Activated T-cell treated with anti-CD3 and anti-CD28 coated beads, Interleukin-2, amount 50 U/mL, for 72 hours (primary cell): Measurements from ENCODE around the gene CDH4. TPM values are rescaled to one million over a fixed set of nuclear protein-coding genes. Genes with fewer than 3 reads are reported as not detected.

Experiments used
- ATAC-seq, 2 donors: fragments of 150-1000 bp; cut with Tn5 transposase; replicated peaks in 1 of 2; 2 replicates each; pipeline ENCODE4 v1.10.0; 2021; ENCODE audit warnings: moderate library complexity in 2 of 2, mild to moderate bottlenecking in 1 of 2
- DNase-seq, 2 donors: peaks; one replicate each; pipeline ENCODE4 v3.0.0; 2021 to 2022; ENCODE audit warnings: mixed read lengths in 1 of 2
- H3K27ac Mint-ChIP-seq: one replicate; pipeline ENCODE4 v1.8.0; 2022; ENCODE audit warnings: mild to moderate bottlenecking, moderate library complexity, mixed read lengths
- H3K27me3 Mint-ChIP-seq: one replicate; pipeline ENCODE4 v1.8.0; 2022; ENCODE audit warnings: low read depth, mixed read lengths
- H3K36me3 Mint-ChIP-seq, 2 donors: one replicate each; pipeline ENCODE4 v1.8.0; 2022; ENCODE audit warnings: mixed read lengths in 2 of 2, mild to moderate bottlenecking in 1 of 2; ENCODE audit not compliant: insufficient read depth in 2 of 2
- H3K4me1 Mint-ChIP-seq: one replicate; pipeline ENCODE4 v1.8.0; 2022; ENCODE audit warnings: low read depth, mixed read lengths
- H3K4me3 Mint-ChIP-seq, 2 donors: one replicate each; pipeline ENCODE4 v1.8.0; 2022; ENCODE audit warnings: mild to moderate bottlenecking in 2 of 2, mixed read lengths in 2 of 2, moderate library complexity in 2 of 2
- H3K9me3 Mint-ChIP-seq, 2 donors: one replicate each; pipeline ENCODE4 v1.8.0; 2022; ENCODE audit warnings: mixed read lengths in 2 of 2
- total RNA-seq, 2 donors: library from RNA; stranded (reverse); gene quantifications; one replicate each; pipeline ENCODE4 v1.2.3, GENCODE V29; 2022

The CDH4 gene
- under 1 TPM; 0.17 to 0.35 TPM for total RNA-seq

DNA sequence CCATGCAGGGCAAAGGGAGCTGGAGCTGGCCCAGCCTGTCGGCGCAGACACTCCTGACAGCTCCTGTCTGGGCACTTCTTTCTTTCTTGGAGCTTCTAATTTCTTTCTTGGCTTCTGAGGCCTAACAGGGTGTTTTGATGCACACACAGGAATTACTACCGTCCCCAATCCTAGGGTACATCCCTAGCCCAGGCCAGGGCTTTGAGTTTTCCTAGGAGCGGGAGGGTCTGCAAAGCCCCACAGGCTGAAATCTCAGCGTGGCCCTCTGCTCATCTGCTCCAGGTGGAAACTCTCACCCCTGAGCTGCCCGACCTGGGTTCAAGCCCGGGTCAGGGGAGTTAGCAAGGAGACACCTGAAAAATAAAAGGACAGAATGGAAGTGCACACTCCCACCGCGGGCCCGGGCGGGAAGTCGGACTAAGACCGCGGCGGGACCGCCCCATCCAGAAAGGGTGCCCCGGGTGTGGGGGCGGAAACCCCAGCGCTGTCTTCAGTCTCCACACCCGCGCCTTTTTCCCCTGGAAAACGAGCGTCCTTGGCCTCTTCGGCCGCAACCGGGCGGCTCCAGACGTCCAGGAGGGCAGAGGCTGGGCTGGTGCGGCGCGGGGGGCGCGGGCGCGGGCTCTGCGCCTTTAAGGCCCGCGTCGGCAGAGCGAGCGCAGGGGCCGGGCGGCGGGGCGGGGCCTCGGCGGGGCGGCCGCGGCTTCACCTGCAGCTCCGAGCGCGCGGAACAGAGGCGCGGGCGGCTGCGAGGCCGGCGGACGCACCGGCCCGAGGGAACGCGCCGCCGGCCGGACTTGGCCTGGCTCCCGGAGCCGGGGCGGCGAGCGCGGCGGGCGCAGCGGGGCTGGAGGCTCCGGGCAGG, at the start of gene CDH4:
Gene CDH4 (plus strand): TSS at position 733 of the 865 bp plus-strand sequence.
- DNase-seq, result no peak
- no peaks in the 10 kb centered on the region for H3K4me1 Mint-ChIP-seq
- no peaks in the 10 kb centered on the region for H3K9me3 Mint-ChIP-seq
- ATAC-seq, result peak in 1 of 2 donors; percentile 41
- no peaks in the 10 kb centered on the region for H3K36me3 Mint-ChIP-seq
- H3K27ac Mint-ChIP-seq, result no peak within 1 kb of the TSS
- peaks cover 52% of the 10 kb centered on the region for H3K27me3 Mint-ChIP-seq
- H3K4me3 Mint-ChIP-seq, result peak within 1 kb of the TSS; percentile 64 to 75

DNA sequence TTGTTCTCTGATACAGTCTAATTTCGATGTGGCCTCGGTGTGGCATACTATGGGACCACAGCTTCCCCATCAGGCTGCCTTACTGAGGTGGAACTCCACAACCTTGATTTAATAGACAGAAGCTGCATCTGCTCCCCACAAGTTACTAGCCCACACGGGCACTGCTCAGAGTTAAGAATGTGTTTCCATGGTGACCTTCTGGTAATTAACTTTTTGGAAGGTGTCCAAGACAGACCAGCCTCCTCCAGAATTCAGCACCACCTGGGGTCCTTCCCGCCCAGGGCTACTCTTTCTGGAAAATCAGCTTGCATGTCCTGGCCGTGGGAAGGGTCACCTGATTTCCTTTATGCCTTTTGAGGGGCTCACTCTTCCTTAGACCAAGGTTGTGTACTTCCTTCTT, 48.7 kb upstream of the CDH4 start:
- no peaks in the 10 kb centered on the region for H3K4me1 Mint-ChIP-seq
- no peak overlapping the region for H3K4me3 Mint-ChIP-seq
- peaks cover 8 to 9% of the 10 kb centered on the region in 2 donors for H3K9me3 Mint-ChIP-seq
- DNase-seq (no peak), ATAC-seq (no peak)
- H3K27me3 Mint-ChIP-seq, result peaks cover 13% of the 10 kb centered on the region
- H3K36me3 Mint-ChIP-seq, result peaks cover 0 to 6% of the 10 kb centered on the region in 2 donors
- H3K27ac Mint-ChIP-seq, result no peak overlapping the region

DNA sequence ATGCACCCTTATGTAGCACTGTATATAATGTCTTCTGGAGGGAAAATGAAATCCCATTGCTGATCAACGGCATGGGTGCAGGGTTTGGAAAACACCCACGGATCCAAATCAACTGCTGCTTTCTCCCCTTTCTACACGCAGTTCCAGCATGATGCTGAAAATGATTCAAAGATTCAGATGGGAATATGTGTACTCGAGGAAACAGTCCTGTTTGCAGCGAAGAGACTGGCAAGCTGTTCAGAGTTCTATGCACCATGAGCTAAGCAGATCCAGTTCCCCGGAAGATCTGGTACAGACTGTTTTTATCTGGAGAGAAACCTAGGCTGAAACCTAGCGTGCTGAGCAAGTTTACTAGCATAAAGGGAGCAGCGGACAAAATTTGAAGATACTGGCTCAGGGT, 47.9 kb upstream of the CDH4 start:
- H3K4me1 Mint-ChIP-seq, result no peaks in the 10 kb centered on the region
- no peak for DNase-seq
- H3K4me3 Mint-ChIP-seq, result no peak overlapping the region
- no peak for ATAC-seq
- H3K27ac Mint-ChIP-seq, result no peak overlapping the region
- H3K36me3 Mint-ChIP-seq, result peaks cover 0 to 6% of the 10 kb centered on the region in 2 donors
- peaks cover 4 to 5% of the 10 kb centered on the region in 2 donors for H3K9me3 Mint-ChIP-seq
- peaks cover 7% of the 10 kb centered on the region for H3K27me3 Mint-ChIP-seq

DNA sequence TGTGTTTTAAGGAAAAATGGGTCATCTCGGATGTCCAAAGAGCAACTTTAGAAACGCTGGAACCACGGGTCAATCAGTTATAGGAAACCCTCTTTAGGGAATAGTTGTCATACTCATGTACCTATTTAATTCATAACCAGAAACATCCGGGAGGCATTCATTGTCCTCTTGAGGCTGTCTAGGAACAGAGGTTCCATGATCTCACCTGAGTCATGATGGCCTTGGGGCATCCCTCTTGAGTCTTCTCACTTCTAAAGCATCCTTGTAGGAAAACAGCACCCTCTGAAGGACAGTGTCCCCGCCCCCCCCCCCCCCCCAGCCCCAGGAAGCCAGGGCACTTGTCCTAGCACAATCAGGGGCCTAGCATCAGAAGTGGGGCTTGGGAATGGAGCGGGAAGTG, 46.3 kb upstream of the CDH4 start:
- H3K9me3 Mint-ChIP-seq, result peaks cover 2 to 4% of the 10 kb centered on the region in 2 donors
- H3K27ac Mint-ChIP-seq, result no peak overlapping the region
- DNase-seq (no peak), ATAC-seq (no peak)
- no peaks in the 10 kb centered on the region for H3K4me1 Mint-ChIP-seq
- peaks cover 7% of the 10 kb centered on the region for H3K27me3 Mint-ChIP-seq
- peaks cover 0 to 2% of the 10 kb centered on the region in 2 donors for H3K36me3 Mint-ChIP-seq
- no peak overlapping the region for H3K4me3 Mint-ChIP-seq

DNA sequence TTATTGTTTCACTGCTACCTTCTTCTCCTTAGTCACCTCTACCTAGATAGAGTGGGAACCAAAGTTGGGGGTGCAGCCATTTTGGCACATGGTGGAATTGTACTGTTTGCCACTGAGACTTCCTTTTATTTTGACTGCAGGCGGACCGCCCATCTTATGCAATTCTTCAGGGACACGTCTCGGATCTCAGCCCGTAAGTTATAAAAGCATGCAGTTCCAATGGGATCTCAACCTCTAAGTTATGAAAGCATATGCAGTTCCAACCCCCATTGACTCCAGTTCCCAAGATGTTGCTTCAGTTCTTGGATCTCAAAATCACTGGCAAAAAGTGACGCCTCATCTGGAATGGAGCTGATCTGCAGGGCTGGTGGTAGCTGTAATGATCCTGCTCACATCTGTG, 41.2 kb upstream of the CDH4 start:
- H3K9me3 Mint-ChIP-seq, result no peaks in the 10 kb centered on the region
- ATAC-seq, result no peak
- peaks cover 7% of the 10 kb centered on the region for H3K27me3 Mint-ChIP-seq
- H3K4me3 Mint-ChIP-seq, result no peak overlapping the region
- H3K4me1 Mint-ChIP-seq, result no peaks in the 10 kb centered on the region
- H3K36me3 Mint-ChIP-seq, result no peaks in the 10 kb centered on the region
- no peak overlapping the region for H3K27ac Mint-ChIP-seq
- DNase-seq, result no peak

DNA sequence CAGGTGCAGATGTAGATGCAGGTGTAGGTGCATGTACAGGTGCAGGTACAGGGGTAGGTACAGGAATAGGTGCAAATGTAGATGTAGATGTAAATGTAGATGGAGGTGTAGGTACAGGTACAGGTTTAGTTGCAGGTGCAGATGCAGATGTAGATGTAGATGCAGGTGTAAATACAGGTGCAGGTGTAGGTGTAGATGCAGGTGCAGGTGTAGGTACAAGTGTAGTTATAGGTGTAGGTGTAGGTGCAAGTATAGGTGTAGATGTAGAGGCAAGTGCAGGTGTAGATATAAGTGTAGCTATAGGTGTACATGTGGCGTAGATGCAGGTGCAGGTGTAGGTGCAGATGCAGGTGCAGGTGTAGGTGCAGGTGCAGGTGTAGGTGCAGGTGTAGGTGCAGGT, 34.2 kb upstream of the CDH4 start:
- no peak overlapping the region for H3K27ac Mint-ChIP-seq
- DNase-seq, result no peak
- peaks cover 12 to 13% of the 10 kb centered on the region in 2 donors for H3K9me3 Mint-ChIP-seq

DNA sequence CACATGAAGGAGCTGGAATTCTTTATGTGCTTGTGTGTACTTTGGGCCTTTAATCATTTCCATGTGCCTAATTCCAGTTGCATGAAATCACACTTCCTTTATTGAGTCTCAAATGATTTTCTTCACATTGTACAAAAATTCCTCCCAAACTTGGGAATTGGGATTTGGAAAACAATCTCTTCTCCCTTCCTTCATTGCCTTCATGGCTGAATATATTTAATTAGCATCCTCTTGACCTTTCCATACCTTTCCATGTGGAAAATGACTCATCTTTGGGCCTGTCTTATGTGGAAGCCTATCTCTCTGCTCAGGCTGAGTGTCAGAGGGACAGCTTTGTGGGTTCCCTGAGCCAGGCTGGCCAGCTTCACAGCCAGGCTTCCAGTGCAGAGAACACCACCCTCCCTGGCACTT, 33.0 kb upstream of the CDH4 start:
- H3K4me1 Mint-ChIP-seq, result no peaks in the 10 kb centered on the region
- DNase-seq (no peak), ATAC-seq (no peak)
- no peaks in the 10 kb centered on the region for H3K36me3 Mint-ChIP-seq
- H3K27me3 Mint-ChIP-seq, result no peaks in the 10 kb centered on the region
- H3K4me3 Mint-ChIP-seq, result no peak overlapping the region
- peaks cover 12 to 13% of the 10 kb centered on the region in 2 donors for H3K9me3 Mint-ChIP-seq
- H3K27ac Mint-ChIP-seq, result no peak overlapping the region

More for the DNA sequence above, 34.2 kb upstream of the CDH4 start:
- no peak for ATAC-seq
- no peaks in the 10 kb centered on the region for H3K4me1 Mint-ChIP-seq
- no peaks in the 10 kb centered on the region for H3K27me3 Mint-ChIP-seq
- H3K36me3 Mint-ChIP-seq, result no peaks in the 10 kb centered on the region
- no peak overlapping the region for H3K4me3 Mint-ChIP-seq

DNA sequence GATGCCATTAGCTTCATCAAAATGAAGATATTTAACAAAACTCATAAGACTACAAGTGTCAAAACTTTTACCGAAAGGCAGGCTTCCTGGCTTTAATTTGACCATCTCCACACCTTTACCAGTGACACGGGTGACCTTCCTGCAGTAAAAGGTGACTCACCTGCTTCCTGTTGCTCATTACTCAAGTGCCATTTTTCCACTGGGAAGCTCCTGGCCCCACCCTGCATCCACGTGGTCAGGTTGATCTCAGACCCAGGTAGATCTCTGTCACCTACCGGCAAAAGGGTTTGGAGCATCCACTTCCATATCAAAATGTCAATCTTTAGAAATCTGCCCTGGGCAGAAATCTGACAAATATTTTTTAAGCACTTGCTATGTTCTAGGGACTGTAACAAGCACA, 31.9 kb upstream of the CDH4 start:
- Mint-ChIP-seq H3K4me1 (no peaks in the 10 kb centered on the region), H3K27ac (no peak overlapping the region), H3K9me3 (peaks cover 12 to 13% of the 10 kb centered on the region in 2 donors), H3K27me3 (no peaks in the 10 kb centered on the region), H3K4me3 (no peak overlapping the region), H3K36me3 (no peaks in the 10 kb centered on the region)
- ATAC-seq, result no peak
- no peak for DNase-seq

DNA sequence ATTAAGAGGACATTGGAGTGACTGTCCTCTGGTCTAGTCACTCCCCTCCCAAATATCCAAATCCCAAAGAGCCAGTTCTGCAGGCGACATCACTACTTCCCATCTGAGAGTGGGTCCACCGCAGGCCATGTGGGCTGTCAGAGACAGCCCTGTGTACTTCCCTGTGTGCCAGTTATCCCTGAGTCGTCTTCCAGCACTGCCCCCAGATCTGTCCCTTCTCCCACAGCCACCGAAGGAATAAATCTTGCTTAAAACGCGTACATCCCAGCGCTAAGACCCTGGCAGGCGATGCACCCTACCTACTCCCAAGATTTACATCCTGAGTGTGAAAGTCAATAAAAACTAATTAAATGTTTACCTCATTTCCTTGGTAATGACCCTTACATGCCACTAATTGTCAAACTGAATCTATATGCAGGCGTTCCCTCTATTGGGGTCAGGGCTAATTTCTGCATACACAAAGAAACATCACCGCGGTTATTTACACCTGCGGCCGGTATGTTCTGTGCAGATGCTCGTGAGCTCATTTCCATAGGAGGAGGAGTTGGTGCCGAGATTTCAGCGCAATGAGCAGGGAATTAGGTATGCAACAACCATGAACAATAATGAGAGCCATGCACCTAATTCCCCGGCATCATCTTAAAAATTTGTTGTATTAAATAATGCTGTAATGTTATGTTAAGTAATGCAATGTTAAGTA, 31.3 kb upstream of the CDH4 start:
- Mint-ChIP-seq H3K27me3 (no peaks in the 10 kb centered on the region), H3K9me3 (peaks cover 12 to 13% of the 10 kb centered on the region in 2 donors), H3K4me1 (no peaks in the 10 kb centered on the region), H3K27ac (no peak overlapping the region), H3K4me3 (no peak overlapping the region), H3K36me3 (no peaks in the 10 kb centered on the region)
- ATAC-seq, result no peak
- DNase-seq, result no peak

DNA sequence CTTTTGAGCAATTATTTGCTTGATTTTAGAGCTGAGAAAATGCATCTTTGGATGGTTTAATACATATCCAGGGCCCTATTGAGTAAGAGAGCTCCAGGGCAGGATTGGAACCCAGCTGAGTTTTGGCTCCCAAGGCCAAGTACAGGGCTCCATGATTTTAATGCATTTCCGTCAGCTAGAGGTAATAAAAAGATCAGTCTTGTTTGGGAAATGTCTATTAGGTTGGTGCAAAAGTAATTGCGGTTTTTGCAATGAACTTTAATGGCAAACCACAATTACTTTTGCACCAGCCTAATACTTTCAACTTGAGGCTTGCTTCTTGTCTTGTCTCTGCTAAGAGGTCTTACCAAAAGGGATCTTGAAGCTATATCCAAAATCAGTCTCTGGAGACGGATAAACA, 29.4 kb upstream of the CDH4 start:
- H3K9me3 Mint-ChIP-seq, result peaks cover 7 to 8% of the 10 kb centered on the region in 2 donors
- no peak overlapping the region for H3K4me3 Mint-ChIP-seq
- no peaks in the 10 kb centered on the region for H3K36me3 Mint-ChIP-seq
- DNase-seq (no peak), ATAC-seq (no peak)
- no peaks in the 10 kb centered on the region for H3K4me1 Mint-ChIP-seq
- no peak overlapping the region for H3K27ac Mint-ChIP-seq
- no peaks in the 10 kb centered on the region for H3K27me3 Mint-ChIP-seq

DNA sequence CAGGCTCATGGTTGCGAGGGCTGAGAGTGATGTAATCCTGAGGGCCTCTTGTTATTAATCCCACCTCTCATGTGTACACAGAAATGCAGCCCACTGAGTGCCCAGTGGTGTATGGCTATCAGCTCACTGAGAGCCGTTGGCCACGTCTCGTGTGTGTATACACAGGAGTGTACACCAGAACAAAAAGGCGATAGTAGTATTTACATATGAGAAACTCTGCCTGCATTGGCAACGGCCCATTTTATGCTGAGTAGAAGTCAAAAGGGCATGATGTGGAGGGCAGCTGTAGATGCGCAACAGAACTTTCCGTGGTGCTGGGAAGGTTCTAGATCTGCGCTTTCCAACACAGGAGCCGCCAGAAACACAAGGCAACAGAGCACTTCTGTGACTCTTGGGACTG, 28.9 kb upstream of the CDH4 start:
- Mint-ChIP-seq H3K27me3 (no peaks in the 10 kb centered on the region), H3K9me3 (peaks cover 4 to 5% of the 10 kb centered on the region in 2 donors), H3K4me3 (no peak overlapping the region), H3K27ac (no peak overlapping the region), H3K36me3 (no peaks in the 10 kb centered on the region), H3K4me1 (no peaks in the 10 kb centered on the region)
- no peak for ATAC-seq
- no peak for DNase-seq

DNA sequence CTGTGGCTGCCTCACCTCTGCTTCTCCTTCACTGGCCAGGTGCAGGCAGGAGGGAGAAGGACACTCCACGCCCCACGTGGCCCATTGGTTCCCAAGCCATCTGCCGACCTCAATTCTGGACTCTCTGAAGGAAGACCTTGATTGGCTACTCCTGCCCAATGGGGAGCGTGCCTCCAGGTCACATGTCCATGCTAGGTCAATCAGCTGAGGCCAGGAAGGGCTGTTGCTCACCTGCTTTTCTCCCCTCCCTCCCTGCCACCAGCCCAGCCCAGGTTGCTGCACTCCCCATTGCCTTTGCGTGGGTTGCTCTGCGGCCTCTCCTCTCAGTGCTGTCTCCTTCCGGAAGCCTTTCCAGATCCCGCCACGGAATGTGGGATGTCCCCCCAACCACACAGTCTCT, 21.9 kb upstream of the CDH4 start:
- H3K27ac Mint-ChIP-seq, result no peak overlapping the region
- no peak for ATAC-seq
- H3K4me1 Mint-ChIP-seq, result peaks cover 5% of the 10 kb centered on the region
- no peak for DNase-seq
- H3K36me3 Mint-ChIP-seq, result no peaks in the 10 kb centered on the region
- no peak overlapping the region for H3K4me3 Mint-ChIP-seq
- no peaks in the 10 kb centered on the region for H3K9me3 Mint-ChIP-seq
- H3K27me3 Mint-ChIP-seq, result peaks cover 6% of the 10 kb centered on the region

DNA sequence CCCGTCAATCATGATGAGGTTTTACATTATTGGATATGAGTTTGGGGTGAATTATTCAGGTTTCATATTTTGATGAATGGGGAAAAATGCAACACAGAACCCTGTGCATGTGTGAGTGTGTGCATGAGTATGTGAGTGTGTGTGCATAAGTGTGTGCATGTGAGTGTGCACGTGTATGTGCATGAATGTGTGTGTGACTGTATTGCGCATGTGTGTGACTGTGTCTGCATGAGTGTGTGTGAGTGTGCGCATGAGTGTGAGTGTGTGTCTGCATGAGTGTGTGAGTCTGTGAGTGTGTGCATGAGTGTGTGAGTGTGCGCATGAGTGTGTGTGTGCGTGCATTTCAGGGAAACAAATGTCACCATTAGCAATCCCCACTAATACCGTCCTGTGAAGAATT, 18.5 kb upstream of the CDH4 start:
- H3K9me3 Mint-ChIP-seq, result no peaks in the 10 kb centered on the region
- no peak overlapping the region for H3K27ac Mint-ChIP-seq
- ATAC-seq, result no peak
- H3K36me3 Mint-ChIP-seq, result no peaks in the 10 kb centered on the region
- peaks cover 6% of the 10 kb centered on the region for H3K27me3 Mint-ChIP-seq
- no peak for DNase-seq
- peaks cover 5% of the 10 kb centered on the region for H3K4me1 Mint-ChIP-seq
- no peak overlapping the region for H3K4me3 Mint-ChIP-seq
